ENCODE measurements around the gene DMXL1. TPM values are rescaled to one million over a fixed set of nuclear protein-coding genes. Genes with fewer than 3 reads are reported as not detected.

The DMXL1 gene
- total RNA-seq, 2 donors from 2014 or later: 41.2 to 45.3 TPM

GRCh38 chr5:119264186-119264585 is 193.3 kb downstream of the DMXL1 start:
- H3K36me3 Mint-ChIP-seq: peaks cover 17% of the 10 kb centered on the region
- H3K4me3 Mint-ChIP-seq: no peak overlapping the region
- no peak overlapping the region for H3K27ac Mint-ChIP-seq
- ATAC-seq (no peak), DNase-seq (ENCODE audit: low spot score) (no peak)
- H3K4me1 Mint-ChIP-seq (ENCODE audit: low read depth in 2 of 2): peaks cover 23 to 31% of the 10 kb centered on the region in 2 donors
- H3K9me3 Mint-ChIP-seq: peaks cover 5% of the 10 kb centered on the region
- H3K27me3 Mint-ChIP-seq: no peaks in the 10 kb centered on the region

GRCh38 chr5:119267958-119268386 is 197.1 kb downstream of the DMXL1 start:
- Mint-ChIP-seq H3K9me3 (peaks cover 5% of the 10 kb centered on the region), H3K4me1 (ENCODE audit: low read depth in 2 of 2) (peaks cover 57 to 66% of the 10 kb centered on the region in 2 donors), H3K4me3 (peak overlapping the region; percentile 99), H3K27ac (peak overlapping the region; percentile 86 to 99), H3K36me3 (peaks cover 15% of the 10 kb centered on the region), H3K27me3 (no peaks in the 10 kb centered on the region)
- DNase-seq (ENCODE audit: low spot score): peak; percentile 82
- peak; percentile 79 to 80 for ATAC-seq

- peaks cover 5% of the 10 kb centered on the region for H3K9me3 Mint-ChIP-seq
- DNase-seq (ENCODE audit: low spot score): peak; percentile 97
- peaks cover 11% of the 10 kb centered on the region for H3K36me3 Mint-ChIP-seq
- H3K27ac Mint-ChIP-seq: peak overlapping the region; percentile 86 to 99
- H3K4me1 Mint-ChIP-seq (ENCODE audit: low read depth in 2 of 2): peaks cover 62 to 71% of the 10 kb centered on the region in 2 donors
- H3K27me3 Mint-ChIP-seq: no peaks in the 10 kb centered on the region
- peak; percentile 98 for ATAC-seq
- H3K4me3 Mint-ChIP-seq: peak overlapping the region; percentile 99
Measured at GRCh38 chr5:119268387-119269060, 197.6 kb downstream of the DMXL1 start.

- peak; percentile 66 for DNase-seq (ENCODE audit: low spot score)
- Mint-ChIP-seq H3K27me3 (no peaks in the 10 kb centered on the region), H3K4me3 (peak overlapping the region; percentile 99), H3K9me3 (peaks cover 5% of the 10 kb centered on the region), H3K27ac (peak overlapping the region; percentile 86 to 99), H3K4me1 (ENCODE audit: low read depth in 2 of 2) (peaks cover 69 to 79% of the 10 kb centered on the region in 2 donors), H3K36me3 (peaks cover 6% of the 10 kb centered on the region)
- peak in 1 of 2 donors; percentile 40 for ATAC-seq
Measured at GRCh38 chr5:119269061-119269944, 198.4 kb downstream of the DMXL1 start.

- H3K4me1 Mint-ChIP-seq (ENCODE audit: low read depth in 2 of 2): peaks cover 77 to 87% of the 10 kb centered on the region in 2 donors
- H3K27me3 Mint-ChIP-seq: no peaks in the 10 kb centered on the region
- peak overlapping the region; percentile 86 to 99 for H3K27ac Mint-ChIP-seq
- DNase-seq (ENCODE audit: low spot score): no peak
- peaks cover 6% of the 10 kb centered on the region for H3K36me3 Mint-ChIP-seq
- H3K9me3 Mint-ChIP-seq: peaks cover 5% of the 10 kb centered on the region
- H3K4me3 Mint-ChIP-seq: peak overlapping the region; percentile 99
- ATAC-seq: no peak
Measured at GRCh38 chr5:119270121-119270565, 199.3 kb downstream of the DMXL1 start.

GRCh38 chr5:119270960-119271757 is 200.3 kb downstream of the DMXL1 start:
- DNase-seq (ENCODE audit: low spot score) (no peak), ATAC-seq (no peak)
- Mint-ChIP-seq H3K27ac (peak overlapping the region; percentile 86 to 99), H3K27me3 (no peaks in the 10 kb centered on the region), H3K36me3 (peaks cover 6% of the 10 kb centered on the region), H3K4me1 (ENCODE audit: low read depth in 2 of 2) (peaks cover 80 to 86% of the 10 kb centered on the region in 2 donors), H3K9me3 (peaks cover 5% of the 10 kb centered on the region), H3K4me3 (peak overlapping the region; percentile 99)

- Mint-ChIP-seq H3K4me1 (ENCODE audit: low read depth in 2 of 2) (peaks cover 82 to 86% of the 10 kb centered on the region in 2 donors), H3K27ac (peak overlapping the region; percentile 86 to 99), H3K27me3 (no peaks in the 10 kb centered on the region), H3K4me3 (peak overlapping the region; percentile 99), H3K36me3 (peaks cover 6% of the 10 kb centered on the region), H3K9me3 (peaks cover 5% of the 10 kb centered on the region)
- DNase-seq (ENCODE audit: low spot score) (no peak), ATAC-seq (no peak)
Measured at GRCh38 chr5:119271758-119272730, 201.2 kb downstream of the DMXL1 start.

- H3K4me3 Mint-ChIP-seq: peak overlapping the region; percentile 99
- no peak for DNase-seq (ENCODE audit: low spot score)
- H3K27ac Mint-ChIP-seq: peak overlapping the region; percentile 86 to 99
- H3K4me1 Mint-ChIP-seq (ENCODE audit: low read depth in 2 of 2): peaks cover 83 to 88% of the 10 kb centered on the region in 2 donors
- H3K36me3 Mint-ChIP-seq: peaks cover 6% of the 10 kb centered on the region
- no peaks in the 10 kb centered on the region for H3K27me3 Mint-ChIP-seq
- no peaks in the 10 kb centered on the region for H3K9me3 Mint-ChIP-seq
- no peak for ATAC-seq
Measured at GRCh38 chr5:119273391-119273839, 202.5 kb downstream of the DMXL1 start.

GRCh38 chr5:119274030-119274766 is 203.3 kb downstream of the DMXL1 start:
- H3K4me1 Mint-ChIP-seq (ENCODE audit: low read depth in 2 of 2): peaks cover 89 to 96% of the 10 kb centered on the region in 2 donors
- H3K36me3 Mint-ChIP-seq: peaks cover 3% of the 10 kb centered on the region
- peak overlapping the region; percentile 99 for H3K4me3 Mint-ChIP-seq
- peak overlapping the region; percentile 86 to 99 for H3K27ac Mint-ChIP-seq
- no peak for ATAC-seq
- H3K27me3 Mint-ChIP-seq: no peaks in the 10 kb centered on the region
- DNase-seq (ENCODE audit: low spot score): no peak
- H3K9me3 Mint-ChIP-seq: no peaks in the 10 kb centered on the region

- Mint-ChIP-seq H3K36me3 (no peaks in the 10 kb centered on the region), H3K4me1 (ENCODE audit: low read depth in 2 of 2) (peaks cover 87 to 95% of the 10 kb centered on the region in 2 donors), H3K4me3 (peak overlapping the region; percentile 99), H3K27me3 (no peaks in the 10 kb centered on the region), H3K9me3 (no peaks in the 10 kb centered on the region), H3K27ac (peak overlapping the region; percentile 86 to 99)
- peak; percentile 73 to 86 for ATAC-seq
- peak; percentile 68 for DNase-seq (ENCODE audit: low spot score)
Measured at GRCh38 chr5:119274767-119275130, 203.9 kb downstream of the DMXL1 start.

GRCh38 chr5:119275146-119275545 is 204.3 kb downstream of the DMXL1 start:
- peak overlapping the region; percentile 86 to 99 for H3K27ac Mint-ChIP-seq
- DNase-seq (ENCODE audit: low spot score) (no peak), ATAC-seq (no peak)
- H3K4me1 Mint-ChIP-seq (ENCODE audit: low read depth in 2 of 2): peaks cover 85 to 94% of the 10 kb centered on the region in 2 donors
- H3K4me3 Mint-ChIP-seq: peak overlapping the region; percentile 99
- no peaks in the 10 kb centered on the region for H3K27me3 Mint-ChIP-seq
- no peaks in the 10 kb centered on the region for H3K9me3 Mint-ChIP-seq
- H3K36me3 Mint-ChIP-seq: no peaks in the 10 kb centered on the region

Data from natural killer cell treated with Interleukin-12 subunit alpha and Interleukin-12 subunit beta and Interleukin-15 and Interleukin-18, amount 100 ng/mL, for 72 hours (primary cell).